ENCODE results near the gene TMEM238L. TPM values are rescaled to one million over a fixed set of nuclear protein-coding genes. Genes with fewer than 3 reads are reported as not detected.

Gene TMEM238L
- total and polyA plus RNA-seq, 2 donors (not counting 3 experiments of a cell fraction or from before 2014, with no cell fraction given), result not detected

DNA sequence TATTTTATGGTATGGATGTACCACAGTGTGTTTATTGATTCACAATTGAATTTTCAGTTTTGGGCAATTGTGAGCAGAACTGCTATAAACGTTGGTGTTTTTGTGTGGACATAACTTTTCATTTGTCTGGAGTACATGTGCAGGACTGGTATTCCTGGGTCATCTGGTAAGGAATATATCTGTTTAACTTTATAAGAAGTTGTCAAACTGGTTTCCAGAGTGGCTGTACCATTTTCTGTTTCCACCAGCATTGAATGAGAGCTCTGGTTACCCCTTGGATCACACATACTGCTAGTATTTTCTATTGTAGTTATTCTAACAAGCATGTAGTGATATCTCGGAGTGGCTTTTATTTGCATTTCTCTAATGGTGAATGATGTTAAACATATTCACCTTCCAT is 24.3 kb downstream of the TMEM238L start:
- no peak overlapping the region for H3K27ac ChIP-seq (ENCODE audit: insufficient read depth, low read depth, low read length)
- no peaks in the 10 kb centered on the region for H3K79me2 ChIP-seq (ENCODE audit: control insufficient read depth, insufficient read depth, low read length)
- H3K4me3 ChIP-seq (replicated peaks in 1 of 3; ENCODE audit: insufficient read depth in 1 of 3, low read depth in 1 of 3, low read length in 3 of 3), result no peak overlapping the region
- H3K27me3 ChIP-seq (ENCODE audit: control insufficient read depth in 2 of 2, insufficient read depth in 2 of 2, low read length in 2 of 2), result no peaks in the 10 kb centered on the region
- intact Hi-C loops (cut with micrococcal nuclease), result no loop called here
- no peak overlapping the region for H3K4me2 ChIP-seq (ENCODE audit: insufficient read depth, low read length)
- TF ChIP-seq GATA2 (IDR thresholded peaks at IDR 0.05; ENCODE audit: insufficient read depth, insufficient read length, low read depth, low read length) (no peak), EZH2 (IDR thresholded peaks at IDR 0.05; ENCODE audit: borderline replicate concordance, low read depth, low read length, severe bottlenecking) (no peak), FOS (IDR thresholded peaks at IDR 0.05; ENCODE audit: borderline replicate concordance, insufficient read depth, low read length) (no peak)
- TF ChIP-seq, protein P1, sequence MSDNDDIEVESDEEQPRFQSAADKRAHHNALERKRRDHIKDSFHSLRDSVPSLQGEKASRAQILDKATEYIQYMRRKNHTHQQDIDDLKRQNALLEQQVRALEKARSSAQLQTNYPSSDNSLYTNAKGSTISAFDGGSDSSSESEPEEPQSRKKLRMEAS (IDR thresholded peaks at IDR 0.05; ENCODE audit: insufficient read depth, insufficient read length), result no peak
- TF ChIP-seq, protein P2, sequence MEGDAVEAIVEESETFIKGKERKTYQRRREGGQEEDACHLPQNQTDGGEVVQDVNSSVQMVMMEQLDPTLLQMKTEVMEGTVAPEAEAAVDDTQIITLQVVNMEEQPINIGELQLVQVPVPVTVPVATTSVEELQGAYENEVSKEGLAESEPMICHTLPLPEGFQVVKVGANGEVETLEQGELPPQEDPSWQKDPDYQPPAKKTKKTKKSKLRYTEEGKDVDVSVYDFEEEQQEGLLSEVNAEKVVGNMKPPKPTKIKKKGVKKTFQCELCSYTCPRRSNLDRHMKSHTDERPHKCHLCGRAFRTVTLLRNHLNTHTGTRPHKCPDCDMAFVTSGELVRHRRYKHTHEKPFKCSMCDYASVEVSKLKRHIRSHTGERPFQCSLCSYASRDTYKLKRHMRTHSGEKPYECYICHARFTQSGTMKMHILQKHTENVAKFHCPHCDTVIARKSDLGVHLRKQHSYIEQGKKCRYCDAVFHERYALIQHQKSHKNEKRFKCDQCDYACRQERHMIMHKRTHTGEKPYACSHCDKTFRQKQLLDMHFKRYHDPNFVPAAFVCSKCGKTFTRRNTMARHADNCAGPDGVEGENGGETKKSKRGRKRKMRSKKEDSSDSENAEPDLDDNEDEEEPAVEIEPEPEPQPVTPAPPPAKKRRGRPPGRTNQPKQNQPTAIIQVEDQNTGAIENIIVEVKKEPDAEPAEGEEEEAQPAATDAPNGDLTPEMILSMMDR (IDR thresholded peaks at IDR 0.05; ENCODE audit: extremely low read depth in 1 of 2, insufficient read depth in 1 of 2, low read depth in 1 of 2, low read length in 2 of 2), result no peak
- H3K9ac ChIP-seq (replicated peaks; ENCODE audit: extremely low read depth, insufficient read depth, low read length), result no peak overlapping the region
- no peaks in the 10 kb centered on the region for H3K9me3 ChIP-seq (replicated peaks; ENCODE audit: control insufficient read depth, insufficient read depth, low read length)
- FAIRE-seq (no peak), DNase-seq (ENCODE audit: low read depth, low spot score) (no peak)
- no peaks in the 10 kb centered on the region for H4K20me1 ChIP-seq (replicated peaks; ENCODE audit: control insufficient read depth, extremely low read depth, insufficient read depth, low read length)
- no peak overlapping the region for H2AFZ ChIP-seq (ENCODE audit: low read depth, low read length)
- H3K36me3 ChIP-seq (ENCODE audit: control insufficient read depth in 2 of 2, extremely low read depth in 1 of 2, insufficient read depth in 2 of 2, low read length in 2 of 2), result no peaks in the 10 kb centered on the region
- ChIA-PET POLR2A (no interaction called here), CTCF (no interaction called here)
- dilution Hi-C loops (cut with MboI; ENCODE audit: extremely low pct_ligation_motif_present, low sequenced_read_pairs), result no loop called here
- BruUV-seq (replicated peaks), result no TSS peak
- H3K4me1 ChIP-seq (ENCODE audit: control insufficient read depth, extremely low read depth, insufficient read depth, low read length), result no peaks in the 10 kb centered on the region
- H3K9me1 ChIP-seq (replicated peaks; ENCODE audit: control insufficient read depth, extremely low read depth, insufficient read depth, low read length), result no peaks in the 10 kb centered on the region

DNA sequence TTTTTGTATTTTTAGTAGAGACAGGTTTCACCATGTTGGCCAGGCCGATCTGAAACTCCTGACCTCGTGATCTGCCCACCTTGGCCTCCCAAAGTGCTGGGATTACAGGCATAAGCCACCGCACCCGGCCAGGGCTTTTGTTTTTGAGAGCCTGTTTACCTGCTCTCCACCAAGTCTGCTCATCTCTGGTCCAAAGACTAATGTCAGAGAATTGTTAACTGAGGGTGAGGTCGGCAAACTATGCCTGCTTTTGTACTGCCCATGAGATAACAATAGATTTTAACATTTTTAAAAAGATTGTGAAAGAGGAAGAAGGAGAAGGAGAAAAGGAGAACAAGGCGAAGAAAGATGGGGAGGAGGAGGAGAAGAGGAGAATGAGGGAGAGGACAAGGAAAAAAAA is 26.0 kb downstream of the TMEM238L start:
- Histone ChIP-seq H3K4me1 (ENCODE audit: control insufficient read depth, extremely low read depth, insufficient read depth, low read length) (no peaks in the 10 kb centered on the region), H3K36me3 (ENCODE audit: control insufficient read depth in 2 of 2, extremely low read depth in 1 of 2, insufficient read depth in 2 of 2, low read length in 2 of 2) (no peaks in the 10 kb centered on the region), H2AFZ (ENCODE audit: low read depth, low read length) (no peak overlapping the region), H3K4me3 (replicated peaks in 1 of 3; ENCODE audit: insufficient read depth in 1 of 3, low read depth in 1 of 3, low read length in 3 of 3) (no peak overlapping the region), H4K20me1 (replicated peaks; ENCODE audit: control insufficient read depth, extremely low read depth, insufficient read depth, low read length) (no peaks in the 10 kb centered on the region), H3K79me2 (ENCODE audit: control insufficient read depth, insufficient read depth, low read length) (no peaks in the 10 kb centered on the region), H3K27ac (ENCODE audit: insufficient read depth, low read depth, low read length) (no peak overlapping the region), H3K9ac (replicated peaks; ENCODE audit: extremely low read depth, insufficient read depth, low read length) (no peak overlapping the region), H3K27me3 (ENCODE audit: control insufficient read depth in 2 of 2, insufficient read depth in 2 of 2, low read length in 2 of 2) (no peaks in the 10 kb centered on the region), H3K4me2 (ENCODE audit: insufficient read depth, low read length) (no peak overlapping the region), H3K9me3 (replicated peaks; ENCODE audit: control insufficient read depth, insufficient read depth, low read length) (no peaks in the 10 kb centered on the region), H3K9me1 (replicated peaks; ENCODE audit: control insufficient read depth, extremely low read depth, insufficient read depth, low read length) (no peaks in the 10 kb centered on the region)
- no TSS peak for BruUV-seq (replicated peaks)
- TF ChIP-seq, protein P2 (IDR thresholded peaks at IDR 0.05; ENCODE audit: extremely low read depth in 1 of 2, insufficient read depth in 1 of 2, low read depth in 1 of 2, low read length in 2 of 2), result no peak
- TF ChIP-seq POLR2A (IDR thresholded peaks at IDR 0.05; ENCODE audit: low read depth, low read length) (no peak), FOS (IDR thresholded peaks at IDR 0.05; ENCODE audit: borderline replicate concordance, insufficient read depth, low read length) (no peak), MYC (IDR thresholded peaks at IDR 0.05; ENCODE audit: low read depth, low read length) (no peak), JUN (IDR thresholded peaks at IDR 0.05; ENCODE audit: borderline replicate concordance, insufficient read depth, insufficient read length, low read depth) (no peak), EZH2 (IDR thresholded peaks at IDR 0.05; ENCODE audit: borderline replicate concordance, low read depth, low read length, severe bottlenecking) (no peak), GATA2 (IDR thresholded peaks at IDR 0.05; ENCODE audit: insufficient read depth, insufficient read length, low read depth, low read length) (no peak), POLR2AphosphoS5 (IDR thresholded peaks at IDR 0.05; ENCODE audit: insufficient read depth, low read depth, low read length) (no peak)
- TF ChIP-seq, protein P1 (IDR thresholded peaks at IDR 0.05; ENCODE audit: insufficient read depth, insufficient read length), result no peak
- DNase-seq (ENCODE audit: low read depth, low spot score), result no peak
- ChIA-PET CTCF (no interaction called here), POLR2A (no interaction called here)
- dilution Hi-C loops (cut with MboI; ENCODE audit: extremely low pct_ligation_motif_present, low sequenced_read_pairs) (no loop called here), intact Hi-C loops (cut with micrococcal nuclease) (no loop called here)
- no peak for FAIRE-seq

Measured in endothelial cell of umbilical vein (primary cell).